Hair follicular keratinocyte (primary cell): ENCODE data around the gene MAGEB2. TPM values are rescaled to one million over a fixed set of nuclear protein-coding genes. Genes with fewer than 3 reads are reported as not detected.

ENCODE experiments used
- total RNA-seq: library from RNA; depleted of rRNA; stranded (reverse); fragments of >200 nt; gene quantifications from 2 replicates; pipeline ENCODE4 v1.2.3, GENCODE V29; 2015

MAGEB2 gene, protein sequence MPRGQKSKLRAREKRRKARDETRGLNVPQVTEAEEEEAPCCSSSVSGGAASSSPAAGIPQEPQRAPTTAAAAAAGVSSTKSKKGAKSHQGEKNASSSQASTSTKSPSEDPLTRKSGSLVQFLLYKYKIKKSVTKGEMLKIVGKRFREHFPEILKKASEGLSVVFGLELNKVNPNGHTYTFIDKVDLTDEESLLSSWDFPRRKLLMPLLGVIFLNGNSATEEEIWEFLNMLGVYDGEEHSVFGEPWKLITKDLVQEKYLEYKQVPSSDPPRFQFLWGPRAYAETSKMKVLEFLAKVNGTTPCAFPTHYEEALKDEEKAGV
- total RNA-seq, result not detected in 2 replicates

GRCh38 chrX:30215357-30215843 is at the start of gene MAGEB2:
Gene MAGEB2, plus strand, starts transcription at chrX:30215563. Its CDS starts 3,018 bp downstream, at chrX:30218581.

DNA sequence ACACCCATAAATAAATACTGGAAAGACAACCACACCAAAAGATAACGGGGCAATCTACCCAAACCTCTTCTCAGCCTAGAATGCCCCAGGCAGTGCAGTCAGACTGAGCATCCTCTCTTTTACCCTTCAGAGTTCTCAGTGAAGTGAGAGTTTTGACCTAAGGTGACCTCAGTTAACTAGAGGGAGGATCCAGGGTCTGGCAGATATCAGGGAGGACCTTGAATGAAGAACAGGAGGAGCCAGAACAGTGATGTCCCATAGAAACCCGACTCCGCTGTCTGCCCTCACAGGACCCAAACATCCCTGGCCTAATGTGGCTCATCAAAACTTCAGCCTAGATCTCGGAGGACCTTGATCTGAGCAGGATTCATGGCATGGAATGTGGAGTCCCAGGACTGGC is 15.0 kb downstream of the MAGEB2 start, which contains the start of gene MAGEB3:
Gene MAGEB3, plus strand, starts transcription at position 263 of the 400 bp plus-strand sequence. CDS start 5,268 bp downstream, outside the sequence.

GRCh38 chrX:30241724-30242415 is 26.5 kb downstream of the MAGEB2 start, which contains the start of gene MAGEB4:
Gene MAGEB4, plus strand, starts transcription at chrX:30242000. Its CDS starts 136 bp downstream, at chrX:30242136.

GRCh38 chrX:30246769-30247489 is 31.6 kb downstream of the MAGEB2 start, which contains the start of gene MAGEB1:
Gene MAGEB1, plus strand, starts transcription at chrX:30247146. Its CDS starts 3,348 bp downstream, at chrX:30250494.

Other genes starting within 250 kb of the MAGEB2 start
- not detected in 2 replicates for gene MAGEB3, start 15.1 kb downstream of the MAGEB2 start, total RNA-seq
- gene MAGEB4, start 26.4 kb downstream of the MAGEB2 start, total RNA-seq, result not detected in 2 replicates
- gene MAGEB1, start 31.6 kb downstream of the MAGEB2 start, total RNA-seq, result not detected in 2 replicates
- not detected in 2 replicates for gene NR0B1, start 93.8 kb downstream of the MAGEB2 start, total RNA-seq